ENCODE data around the gene EPB41.
"Not testable (repeated sequence)": the region's sequence is repeated elsewhere in the genome, so short reads cannot be mapped to it uniquely, and the experiment has no call there.

Gene EPB41

GRCh38 chr1:29123053-29123886 lies 208.9 kb downstream of the EPB41 start:
- FAIRE-seq (no peak), DNase-seq (ENCODE audit: extremely low spot score, insufficient read length, low read depth) (no peak)

- DNase-seq (ENCODE audit: extremely low spot score, insufficient read length, low read depth) (no peak), FAIRE-seq (no peak)
Measured at GRCh38 chr1:29123887-29124365, 209.6 kb downstream of the EPB41 start, which contains the start of gene TMEM200B. TSS of gene TMEM200B (minus strand) at chr1:29123903. CDS start at chr1:29121828, 2,075 bp downstream.

- FAIRE-seq: no peak
- DNase-seq (ENCODE audit: extremely low spot score, insufficient read length, low read depth): no peak
Measured at GRCh38 chr1:29124366-29125236, 210.2 kb downstream of the EPB41 start.

GRCh38 chr1:29125237-29125641 lies 210.9 kb downstream of the EPB41 start:
- DNase-seq (ENCODE audit: extremely low spot score, insufficient read length, low read depth) (no peak), FAIRE-seq (no peak)

GRCh38 chr1:29125788-29126187 lies 211.4 kb downstream of the EPB41 start:
- DNase-seq (ENCODE audit: extremely low spot score, insufficient read length, low read depth) (no peak), FAIRE-seq (no peak)

- no peak for FAIRE-seq
Measured at GRCh38 chr1:29126198-29126597, 211.8 kb downstream of the EPB41 start.

GRCh38 chr1:29128739-29129138 lies 214.4 kb downstream of the EPB41 start:
- FAIRE-seq (no peak), DNase-seq (ENCODE audit: extremely low spot score, insufficient read length, low read depth) (no peak)

More at GRCh38 chr1:29126198-29126597, 211.8 kb downstream of the EPB41 start:
- no peak for DNase-seq (ENCODE audit: extremely low spot score, insufficient read length, low read depth)

- FAIRE-seq: no peak
- no peak for DNase-seq (ENCODE audit: extremely low spot score, insufficient read length, low read depth)
Measured at GRCh38 chr1:29129916-29130315, 215.5 kb downstream of the EPB41 start.

- not testable (repeated sequence) for FAIRE-seq; DNase-seq (ENCODE audit: extremely low spot score, insufficient read length, low read depth)
Measured at GRCh38 chr1:29131056-29131455, 216.7 kb downstream of the EPB41 start.

- FAIRE-seq (no peak), DNase-seq (ENCODE audit: extremely low spot score, insufficient read length, low read depth) (no peak)
Measured at GRCh38 chr1:29133861-29134694, 219.7 kb downstream of the EPB41 start.

- DNase-seq (ENCODE audit: extremely low spot score, insufficient read length, low read depth): no peak
- FAIRE-seq: no peak
Measured at GRCh38 chr1:29134695-29135028, 220.3 kb downstream of the EPB41 start.

- FAIRE-seq: no peak
- DNase-seq (ENCODE audit: extremely low spot score, insufficient read length, low read depth): no peak
Measured at GRCh38 chr1:29136391-29136915, 222.1 kb downstream of the EPB41 start.

GRCh38 chr1:29142714-29143113 lies 228.3 kb downstream of the EPB41 start:
- DNase-seq (ENCODE audit: extremely low spot score, insufficient read length, low read depth) (no peak), FAIRE-seq (no peak)

GRCh38 chr1:29144178-29144577 lies 229.8 kb downstream of the EPB41 start:
- DNase-seq (ENCODE audit: extremely low spot score, insufficient read length, low read depth) (no peak), FAIRE-seq (no peak)

GRCh38 chr1:29145739-29146437 lies 231.5 kb downstream of the EPB41 start:
- no peak for FAIRE-seq
- DNase-seq (ENCODE audit: extremely low spot score, insufficient read length, low read depth): no peak

GRCh38 chr1:29148656-29149491 lies 234.5 kb downstream of the EPB41 start:
- FAIRE-seq (no peak), DNase-seq (ENCODE audit: extremely low spot score, insufficient read length, low read depth) (no peak)

GRCh38 chr1:29150346-29150745 lies 236.0 kb downstream of the EPB41 start:
- FAIRE-seq; DNase-seq (ENCODE audit: extremely low spot score, insufficient read length, low read depth): not testable (repeated sequence)
